HG03039 (cell line): ENCODE results near the gene RTN4RL2.

Experiments used
- ATAC-seq: cut with Tn5 transposase; IDR thresholded peaks from one replicate; pipeline ENCODE4 v1.9.1; 2021; ENCODE audit warnings: mild to moderate bottlenecking, moderate library complexity; ENCODE audit not compliant: unreplicated experiment

RTN4RL2 gene

GRCh38 chr11:57523419-57523818, 63.1 kb downstream of the RTN4RL2 start:
- no peak for ATAC-seq
